Measurements from ENCODE around the gene IKZF2.

DNA sequence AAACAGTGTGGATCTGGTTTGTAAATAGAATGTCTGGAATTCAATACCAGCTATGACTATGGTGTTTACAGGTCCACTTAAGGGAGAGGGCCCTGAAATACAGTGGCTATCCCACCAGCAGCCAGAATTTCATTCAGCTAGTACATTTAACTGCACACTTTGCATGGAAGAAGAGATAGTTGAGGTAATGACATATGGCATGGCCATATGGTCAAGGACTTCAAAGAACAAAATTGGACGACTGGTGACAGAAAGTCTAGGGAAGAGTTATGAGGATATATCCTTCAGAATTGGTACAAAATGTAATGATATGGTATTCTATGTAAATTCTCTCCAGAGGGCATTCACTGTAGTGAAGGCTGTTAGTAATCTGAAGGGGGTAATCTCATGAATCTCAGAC, 105.0 kb downstream of the IKZF2 start:
- TF ChIP-seq POLR2A (IDR thresholded peaks at IDR 0.05; ENCODE audit: low read depth, low read length), result no peak
- TF ChIP-seq, protein P1, sequence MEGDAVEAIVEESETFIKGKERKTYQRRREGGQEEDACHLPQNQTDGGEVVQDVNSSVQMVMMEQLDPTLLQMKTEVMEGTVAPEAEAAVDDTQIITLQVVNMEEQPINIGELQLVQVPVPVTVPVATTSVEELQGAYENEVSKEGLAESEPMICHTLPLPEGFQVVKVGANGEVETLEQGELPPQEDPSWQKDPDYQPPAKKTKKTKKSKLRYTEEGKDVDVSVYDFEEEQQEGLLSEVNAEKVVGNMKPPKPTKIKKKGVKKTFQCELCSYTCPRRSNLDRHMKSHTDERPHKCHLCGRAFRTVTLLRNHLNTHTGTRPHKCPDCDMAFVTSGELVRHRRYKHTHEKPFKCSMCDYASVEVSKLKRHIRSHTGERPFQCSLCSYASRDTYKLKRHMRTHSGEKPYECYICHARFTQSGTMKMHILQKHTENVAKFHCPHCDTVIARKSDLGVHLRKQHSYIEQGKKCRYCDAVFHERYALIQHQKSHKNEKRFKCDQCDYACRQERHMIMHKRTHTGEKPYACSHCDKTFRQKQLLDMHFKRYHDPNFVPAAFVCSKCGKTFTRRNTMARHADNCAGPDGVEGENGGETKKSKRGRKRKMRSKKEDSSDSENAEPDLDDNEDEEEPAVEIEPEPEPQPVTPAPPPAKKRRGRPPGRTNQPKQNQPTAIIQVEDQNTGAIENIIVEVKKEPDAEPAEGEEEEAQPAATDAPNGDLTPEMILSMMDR (IDR thresholded peaks at IDR 0.05 in 2 of 3, conservative IDR thresholded peaks at IDR 0.05 in 1 of 3; ENCODE audit: control insufficient read depth in 2 of 3, extremely low read depth in 1 of 3, insufficient read depth in 1 of 3, low read depth in 3 of 3, low read length in 3 of 3), result no peak

Data from GM12878 (cell line).